IPS-20b (cell line): ENCODE results near the gene JPH2.
"Not testable (repeated sequence)": the region's sequence is repeated elsewhere in the genome, so short reads cannot be mapped to it uniquely, and the experiment has no call there.

Experiments used
- H3K27ac ChIP-seq: one replicate; pipeline ENCODE4 v1.5.1; 2013; ENCODE audit warnings: low read length
- H3K27me3 ChIP-seq: 2 replicates; pipeline ENCODE4 v1.6.1; 2013; ENCODE audit warnings: mild to moderate bottlenecking, low read length, inconsistent platforms; ENCODE audit not compliant: insufficient read depth
- H3K36me3 ChIP-seq: 2 replicates; pipeline ENCODE4 v1.6.1; 2013; ENCODE audit warnings: low read depth, mild to moderate bottlenecking, inconsistent platforms, low read length, moderate library complexity; ENCODE audit not compliant: insufficient read depth
- H3K4me1 ChIP-seq: 2 replicates; pipeline ENCODE4 v1.6.1; 2013; ENCODE audit warnings: mild to moderate bottlenecking, control low read depth, inconsistent platforms, low read length, moderate library complexity; ENCODE audit not compliant: insufficient read depth
- H3K4me3 ChIP-seq: 2 replicates; pipeline ENCODE4 v1.5.1; 2013; ENCODE audit warnings: mild to moderate bottlenecking, low read length, inconsistent platforms
- H3K9ac ChIP-seq: 2 replicates; pipeline ENCODE4 v1.6.1; 2013; ENCODE audit warnings: low read depth, mild to moderate bottlenecking, inconsistent platforms, low read length, moderate library complexity
- H3K9me3 ChIP-seq: 2 replicates; pipeline ENCODE4 v1.6.1; 2013; ENCODE audit warnings: mild to moderate bottlenecking, low read depth, low read length, inconsistent platforms; ENCODE audit not compliant: insufficient read depth

Gene JPH2

GRCh38 chr20:44187054-44187771, at the start of gene JPH2:
JPH2 (minus strand) TSS chr20:44187188; CDS start chr20:44186705, 483 bp downstream.
- Histone ChIP-seq H3K27ac (peak within 1 kb of the TSS; percentile 8), H3K36me3 (no peaks in the 10 kb centered on the region), H3K4me1 (no peaks in the 10 kb centered on the region; the same call in 1 of the 2 replicates), H3K9me3 (no peaks in the 10 kb centered on the region), H3K27me3 (peaks cover 15% of the 10 kb centered on the region; the same call in 1 of the 2 replicates), H3K4me3 (peak within 1 kb of the TSS; percentile 71), H3K9ac (peak within 1 kb of the TSS; percentile 48; the same call in 1 of the 2 replicates)

GRCh38 chr20:44235702-44236101, 48.7 kb upstream of the JPH2 start:
- no peaks in the 10 kb centered on the region for H3K36me3 ChIP-seq
- H3K9ac ChIP-seq: no peak overlapping the region
- no peaks in the 10 kb centered on the region for H3K9me3 ChIP-seq
- H3K27ac ChIP-seq: no peak overlapping the region
- peaks cover 6% of the 10 kb centered on the region; the same call in 1 of the 2 replicates for H3K4me1 ChIP-seq
- no peaks in the 10 kb centered on the region for H3K27me3 ChIP-seq
- no peak overlapping the region for H3K4me3 ChIP-seq

GRCh38 chr20:44234566-44235317, 47.8 kb upstream of the JPH2 start:
- Histone ChIP-seq H3K9me3 (no peaks in the 10 kb centered on the region), H3K9ac (no peak overlapping the region)

DNA sequence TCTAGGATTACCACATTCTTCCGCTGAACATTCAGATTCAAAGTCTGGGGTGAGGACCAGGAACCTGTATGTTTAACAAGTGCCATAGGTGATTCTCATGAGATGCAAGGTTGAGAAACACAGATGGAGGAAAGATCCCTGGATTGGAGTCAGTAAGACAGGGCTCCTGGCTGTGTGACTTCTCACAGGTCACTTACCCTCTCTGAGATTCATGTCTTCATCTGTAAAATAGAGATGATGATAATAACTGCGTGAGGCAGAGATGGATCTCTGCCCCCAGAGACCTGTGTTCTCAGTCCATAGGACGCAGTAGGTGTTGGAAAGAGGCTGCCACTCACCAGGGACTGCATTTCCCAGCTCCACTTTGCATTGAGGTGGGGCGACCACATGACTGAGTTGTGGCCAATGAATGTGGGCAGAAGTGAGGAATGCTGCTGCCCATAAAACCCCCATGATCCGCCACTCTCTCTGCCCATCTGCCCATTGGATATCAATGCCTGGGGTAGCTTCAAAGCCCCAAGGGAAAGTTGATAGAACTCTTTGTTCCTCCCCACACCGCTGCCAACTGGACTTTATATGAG, 46.5 kb upstream of the JPH2 start:
- peaks cover 6% of the 10 kb centered on the region; the same call in 1 of the 2 replicates for H3K4me1 ChIP-seq
- H3K4me3 ChIP-seq: no peak overlapping the region
- H3K9me3 ChIP-seq: no peaks in the 10 kb centered on the region
- no peaks in the 10 kb centered on the region for H3K36me3 ChIP-seq
- no peaks in the 10 kb centered on the region for H3K27me3 ChIP-seq
- H3K27ac ChIP-seq: no peak overlapping the region
- H3K9ac ChIP-seq: no peak overlapping the region

More at GRCh38 chr20:44234566-44235317, 47.8 kb upstream of the JPH2 start:
- no peak overlapping the region for H3K4me3 ChIP-seq
- peaks cover 6% of the 10 kb centered on the region; the same call in 1 of the 2 replicates for H3K4me1 ChIP-seq
- H3K27me3 ChIP-seq: no peaks in the 10 kb centered on the region
- no peak overlapping the region for H3K27ac ChIP-seq
- H3K36me3 ChIP-seq: no peaks in the 10 kb centered on the region

GRCh38 chr20:44232469-44232856, 45.5 kb upstream of the JPH2 start:
- H3K9ac ChIP-seq, H3K27ac ChIP-seq, H3K4me3 ChIP-seq, H3K36me3 ChIP-seq, H3K9me3 ChIP-seq, H3K27me3 ChIP-seq, H3K4me1 ChIP-seq: not testable (repeated sequence)

DNA sequence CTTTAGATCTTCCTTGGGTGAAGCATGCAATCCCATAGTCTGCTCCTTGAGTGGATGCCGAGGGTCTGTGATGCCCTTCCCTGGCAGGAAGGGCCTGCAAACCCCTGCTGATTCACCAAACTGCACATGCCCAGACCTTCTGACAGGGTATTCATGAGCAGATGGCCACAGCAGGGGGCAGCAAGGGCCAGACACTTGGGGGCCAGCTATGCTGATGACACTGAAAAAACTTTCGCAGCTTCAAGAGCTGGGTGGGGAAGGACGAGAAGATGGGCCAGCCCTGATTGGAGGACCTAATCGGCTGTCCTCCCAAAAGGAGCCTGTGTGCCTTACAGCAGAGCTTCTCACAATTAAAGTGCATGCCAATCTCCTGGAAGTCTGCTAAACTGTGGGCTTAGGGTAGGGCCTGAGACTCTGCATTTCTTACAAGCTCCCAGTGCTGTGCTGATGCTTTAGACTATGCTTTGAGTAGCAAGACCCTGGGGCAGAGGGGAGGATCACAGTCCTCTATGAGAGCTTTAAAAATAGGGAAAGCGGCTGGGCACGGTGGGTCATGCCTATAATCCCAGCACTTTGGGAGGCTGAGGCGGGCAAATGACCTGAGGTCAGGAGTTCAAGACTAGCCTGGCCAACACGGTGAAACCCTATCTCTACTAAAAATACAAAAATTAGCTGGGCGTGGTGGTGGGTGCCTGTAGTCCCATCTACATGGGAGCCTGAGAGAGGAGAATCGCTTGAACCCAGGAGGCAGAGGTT, 44.9 kb upstream of the JPH2 start:
- H3K4me3 ChIP-seq: no peak overlapping the region

DNA sequence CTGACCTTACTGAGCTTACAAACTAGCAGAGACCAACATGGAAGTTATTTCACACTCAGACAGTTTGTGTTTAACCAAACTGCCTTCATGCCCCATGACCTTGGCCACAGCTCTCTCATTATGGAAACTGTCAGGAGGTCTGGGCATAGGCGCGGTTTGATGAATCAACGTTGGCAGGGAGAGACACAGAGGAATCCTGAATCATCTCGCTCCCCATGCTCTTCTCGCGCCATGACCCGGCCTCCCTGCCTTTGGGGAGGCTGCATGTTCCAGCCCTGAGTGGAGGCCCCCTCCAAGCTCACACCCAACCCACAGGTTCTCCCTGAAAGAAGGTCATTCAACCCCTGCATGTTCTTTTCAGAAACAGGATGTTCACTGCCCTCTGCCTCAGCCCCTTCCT, 44.2 kb upstream of the JPH2 start:
- Histone ChIP-seq H3K27ac (no peak overlapping the region), H3K9me3 (no peaks in the 10 kb centered on the region), H3K36me3 (no peaks in the 10 kb centered on the region), H3K4me3 (no peak overlapping the region), H3K27me3 (no peaks in the 10 kb centered on the region), H3K9ac (no peak overlapping the region), H3K4me1 (peaks cover 6% of the 10 kb centered on the region; the same call in 1 of the 2 replicates)

More for the DNA sequence above, 44.9 kb upstream of the JPH2 start:
- H3K9ac ChIP-seq: no peak overlapping the region
- H3K27me3 ChIP-seq: no peaks in the 10 kb centered on the region
- no peaks in the 10 kb centered on the region for H3K9me3 ChIP-seq
- H3K4me1 ChIP-seq: peaks cover 6% of the 10 kb centered on the region; the same call in 1 of the 2 replicates
- H3K36me3 ChIP-seq: no peaks in the 10 kb centered on the region
- H3K27ac ChIP-seq: no peak overlapping the region

DNA sequence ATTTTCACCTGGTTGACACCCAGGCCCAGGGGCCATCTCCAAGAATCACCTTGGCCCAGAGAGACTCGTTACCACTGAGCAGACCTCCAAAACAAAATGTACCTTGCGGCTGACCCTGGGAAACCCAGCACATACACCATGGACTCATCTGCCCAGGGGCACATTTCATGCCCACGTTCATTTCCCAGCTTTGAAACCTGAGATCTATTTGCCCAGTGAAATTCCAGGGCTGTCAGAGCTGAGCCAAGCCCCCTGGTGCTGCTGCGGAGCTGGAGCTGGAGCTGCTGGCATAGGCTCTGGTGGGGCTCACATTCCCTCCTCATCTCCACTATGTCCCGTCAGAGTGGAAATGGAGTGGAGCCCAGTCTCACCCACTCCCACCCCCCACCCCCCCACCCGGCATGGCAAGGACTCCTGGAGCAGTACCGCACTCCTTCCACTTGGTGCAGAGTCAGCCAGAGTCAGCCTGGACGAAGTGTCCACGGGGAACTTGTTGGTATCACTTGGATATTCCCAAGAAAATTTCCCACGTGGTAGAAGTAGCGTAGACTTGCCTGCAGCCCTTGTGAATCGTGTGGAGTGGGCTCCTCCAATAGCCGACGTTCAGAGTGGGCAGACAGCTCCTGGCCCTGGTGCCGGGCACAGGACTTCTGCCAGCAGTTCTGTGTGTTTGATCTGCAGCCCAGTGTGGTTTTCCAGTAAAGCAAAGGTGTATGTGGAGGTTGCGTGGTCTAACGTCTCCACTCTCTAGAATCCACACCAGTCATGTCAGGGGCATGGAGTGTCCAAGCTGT, 41.7 kb upstream of the JPH2 start:
- Histone ChIP-seq H3K27ac (no peak overlapping the region), H3K36me3 (no peaks in the 10 kb centered on the region), H3K4me1 (peaks cover 6% of the 10 kb centered on the region; the same call in 1 of the 2 replicates), H3K4me3 (no peak overlapping the region), H3K27me3 (no peaks in the 10 kb centered on the region), H3K9ac (no peak overlapping the region), H3K9me3 (no peaks in the 10 kb centered on the region)

DNA sequence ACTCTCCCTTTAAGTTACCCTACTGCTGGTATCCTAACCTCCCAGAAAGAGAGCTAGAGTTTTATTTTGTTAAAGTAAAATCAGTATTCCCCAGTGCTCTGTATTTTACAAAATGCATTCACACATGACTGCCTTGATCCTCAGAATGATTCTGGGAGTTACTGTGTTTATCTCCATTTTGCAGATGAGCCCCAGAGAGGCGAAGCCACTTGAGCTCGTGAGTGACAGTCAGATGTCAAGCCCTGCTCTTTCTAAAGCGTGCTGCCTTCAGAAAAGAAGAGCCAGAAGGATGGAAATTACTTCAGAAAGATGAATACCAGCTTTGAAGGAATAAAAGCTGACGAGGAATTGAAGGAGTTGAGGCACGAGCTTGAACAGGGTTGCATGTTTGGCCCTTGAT, 37.6 kb upstream of the JPH2 start:
- Histone ChIP-seq H3K27me3 (no peaks in the 10 kb centered on the region), H3K36me3 (no peaks in the 10 kb centered on the region), H3K4me1 (no peaks in the 10 kb centered on the region), H3K27ac (no peak overlapping the region), H3K9ac (no peak overlapping the region), H3K9me3 (no peaks in the 10 kb centered on the region), H3K4me3 (no peak overlapping the region)

- Histone ChIP-seq H3K9me3 (no peaks in the 10 kb centered on the region), H3K36me3 (no peaks in the 10 kb centered on the region), H3K27ac (no peak overlapping the region), H3K9ac (no peak overlapping the region), H3K4me3 (no peak overlapping the region), H3K27me3 (no peaks in the 10 kb centered on the region), H3K4me1 (no peaks in the 10 kb centered on the region)
These were observed 36.7 kb upstream of the JPH2 start for GRCh38 chr20:44223721-44224120.
